GM23338 (cell line): Measurements from ENCODE around the gene FURIN. TPM values are rescaled to one million over a fixed set of nuclear protein-coding genes. Genes with fewer than 3 reads are reported as not detected.
"Not testable (repeated sequence)": the region's sequence is repeated elsewhere in the genome, so short reads cannot be mapped to it uniquely, and the experiment has no call there.

ENCODE experiments used
- ATAC-seq: fragments of 200-7000 bp; cut with Tn5 transposase; 3 replicates; pipeline ENCODE4 v1.9.1; 2020
- DNase-seq: peaks from one replicate; pipeline ENCODE4 v3.0.0-alpha.2; 2015; ENCODE audit warnings: low spot score
- H2AFZ ChIP-seq: fragments of 200-600 bp; sonication (generic); 2 replicates; pipeline ENCODE4 v1.8.0; 2016; ENCODE audit warnings: antibody characterized with exemption, mild to moderate bottlenecking, moderate library complexity
- H3F3A ChIP-seq: fragments of 200-600 bp; sonication (generic); replicated peaks from 2 replicates; pipeline ENCODE4 v1.8.0; 2017; ENCODE audit warnings: antibody characterized with exemption, mixed run types, low read depth
- H3K27ac ChIP-seq: fragments of 200-600 bp; sonication (generic); 2 replicates; pipeline ENCODE4 v1.6.1; 2016; ENCODE audit warnings: low read depth
- H3K27me3 ChIP-seq: fragments of 200-600 bp; sonication (generic); 2 replicates; pipeline ENCODE4 v1.8.0; 2016; ENCODE audit warnings: mild to moderate bottlenecking, mixed run types, moderate library complexity; ENCODE audit not compliant: insufficient read depth
- H3K36me3 ChIP-seq: fragments of 200-600 bp; sonication (generic); 2 replicates; pipeline ENCODE4 v1.8.0; 2016; ENCODE audit warnings: mild to moderate bottlenecking; ENCODE audit not compliant: insufficient read depth
- H3K4me1 ChIP-seq: fragments of 200-600 bp; sonication (generic); 2 replicates; pipeline ENCODE4 v1.8.0; 2016; ENCODE audit warnings: mild to moderate bottlenecking, moderate library complexity; ENCODE audit not compliant: insufficient read depth
- H3K4me2 ChIP-seq: fragments of 200-600 bp; sonication (generic); 2 replicates; pipeline ENCODE4 v1.7.1; 2017; ENCODE audit warnings: mixed run types
- H3K4me3 ChIP-seq: fragments of 200-600 bp; sonication (generic); 2 replicates; pipeline ENCODE4 v1.6.1; 2016; ENCODE audit warnings: mixed run types
- H3K79me2 ChIP-seq: fragments of 200-600 bp; sonication (generic); replicated peaks from 2 replicates; pipeline ENCODE4 v1.8.0; 2017; ENCODE audit warnings: mild to moderate bottlenecking; ENCODE audit not compliant: insufficient read depth
- H3K9me2 ChIP-seq: fragments of 200-600 bp; sonication (generic); 2 replicates; pipeline ENCODE4 v1.8.0; 2017; ENCODE audit not compliant: insufficient read depth
- H4K20me1 ChIP-seq: fragments of 200-600 bp; sonication (generic); replicated peaks from 2 replicates; pipeline ENCODE4 v1.8.0; 2017; ENCODE audit warnings: mild to moderate bottlenecking; ENCODE audit not compliant: insufficient read depth
- H3K27ac Mint-ChIP-seq: 2 replicates; pipeline ENCODE4 v1.8.0; 2020; ENCODE audit warnings: inconsistent platforms, mild to moderate bottlenecking, moderate library complexity, mixed read lengths
- H3K27me3 Mint-ChIP-seq: 3 replicates; pipeline ENCODE4 v1.8.0; 2022; ENCODE audit warnings: low read depth, mild to moderate bottlenecking, moderate library complexity, mixed read lengths, inconsistent platforms; ENCODE audit not compliant: insufficient read depth, poor library complexity
- H3K36me3 Mint-ChIP-seq: 3 replicates; pipeline ENCODE4 v1.8.0; 2021; ENCODE audit warnings: low read depth, mild to moderate bottlenecking, inconsistent platforms, moderate library complexity, mixed read lengths
- H3K4me1 Mint-ChIP-seq: 3 replicates; pipeline ENCODE4 v1.8.0; 2020; ENCODE audit warnings: mild to moderate bottlenecking, inconsistent platforms, mixed read lengths
- H3K4me3 Mint-ChIP-seq: 3 replicates; pipeline ENCODE4 v1.8.0; 2021; ENCODE audit warnings: moderate library complexity, mild to moderate bottlenecking, inconsistent platforms, mixed read lengths
- H3K9me3 Mint-ChIP-seq: 3 replicates; pipeline ENCODE4 v1.8.0; 2020; ENCODE audit warnings: moderate library complexity, mild to moderate bottlenecking, inconsistent platforms, mixed read lengths
- EZH2 ChIP-seq: fragments of 200-600 bp; sonication (generic); IDR thresholded peaks from one replicate; pipeline ENCODE4 v1.8.0; 2017; ENCODE audit warnings: antibody characterized with exemption, mild to moderate bottlenecking, low read depth; ENCODE audit not compliant: unreplicated experiment
- JUNB ChIP-seq: IDR thresholded peaks from one replicate; pipeline ENCODE4 v1.6.1; 2016; ENCODE audit warnings: antibody characterized with exemption; ENCODE audit not compliant: unreplicated experiment
- POLR2AphosphoS5 ChIP-seq: IDR thresholded peaks from 2 replicates; pipeline ENCODE4 v1.6.1; 2016; ENCODE audit warnings: antibody characterized with exemption, low read depth
- REST ChIP-seq: IDR thresholded peaks from one replicate; pipeline ENCODE4 v1.6.1; 2018; ENCODE audit warnings: antibody characterized with exemption; ENCODE audit not compliant: unreplicated experiment
- STAT1 ChIP-seq: IDR thresholded peaks from one replicate; pipeline ENCODE4 v1.6.1; 2016; ENCODE audit warnings: antibody characterized with exemption; ENCODE audit not compliant: unreplicated experiment
- ZNF114 ChIP-seq: fragments of 250-450 bp; sonication (Bioruptor Pico); IDR thresholded peaks from 2 replicates; pipeline ENCODE4 v1.5.0; 2020; ENCODE audit warnings: mild to moderate bottlenecking, moderate library complexity
- polyA plus RNA-seq: library from polyadenylated mRNA; unstranded; fragments of >200 nt; fragmentation: Nextera tagmentation; extraction: Ambion mirVana; gene quantifications from 2 replicates; pipeline ENCODE4 v1.2.1, GENCODE V29; 2016
- total RNA-seq: library from RNA; depleted of rRNA; stranded (reverse); fragments of >200 nt; shearing (Covaris generic); gene quantifications from 2 replicates; pipeline ENCODE4 v1.2.3, GENCODE V29; 2014
- TF ChIP-seq, protein P1 (sequence below): IDR thresholded peaks from 2 replicates; pipeline ENCODE4 v1.6.1; 2016; ENCODE audit warnings: antibody characterized with exemption

Gene FURIN
- total and polyA plus RNA-seq, 2 experiments from 2014 or later: 6.3 to 20.9 TPM

DNA sequence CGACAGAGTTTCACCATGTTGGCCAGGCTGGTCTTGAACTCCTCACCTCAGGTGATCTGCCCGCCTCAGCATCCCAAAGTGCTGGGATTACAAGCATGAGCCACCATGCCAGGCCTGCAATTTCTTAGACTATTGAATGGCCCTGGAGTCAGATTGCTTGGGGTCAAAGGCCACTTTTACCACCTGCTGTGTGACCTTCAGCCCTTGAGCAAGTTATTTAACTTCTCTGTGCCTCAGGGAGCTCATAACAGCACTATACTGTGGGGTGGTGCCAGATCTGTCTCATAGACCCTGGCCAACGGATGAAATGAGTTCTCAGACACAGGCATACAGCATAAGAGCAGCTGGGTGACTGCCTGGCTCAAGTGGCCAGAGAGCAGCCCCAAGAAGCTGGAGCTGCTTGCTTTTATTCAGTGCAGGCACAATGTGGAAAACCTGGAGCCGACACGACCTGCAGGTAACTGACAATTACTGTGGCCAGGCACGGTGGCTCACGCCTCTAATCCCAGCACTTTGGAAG lies 44.9 kb upstream of the FURIN start:
- peaks cover 11% of the 10 kb centered on the region; the same call in 2 of the 3 replicates for H3K9me3 Mint-ChIP-seq
- H2AFZ ChIP-seq: no peak overlapping the region
- ATAC-seq (no peak), DNase-seq (no peak)
- no peak for TF ChIP-seq EZH2
- TF ChIP-seq, protein P1, sequence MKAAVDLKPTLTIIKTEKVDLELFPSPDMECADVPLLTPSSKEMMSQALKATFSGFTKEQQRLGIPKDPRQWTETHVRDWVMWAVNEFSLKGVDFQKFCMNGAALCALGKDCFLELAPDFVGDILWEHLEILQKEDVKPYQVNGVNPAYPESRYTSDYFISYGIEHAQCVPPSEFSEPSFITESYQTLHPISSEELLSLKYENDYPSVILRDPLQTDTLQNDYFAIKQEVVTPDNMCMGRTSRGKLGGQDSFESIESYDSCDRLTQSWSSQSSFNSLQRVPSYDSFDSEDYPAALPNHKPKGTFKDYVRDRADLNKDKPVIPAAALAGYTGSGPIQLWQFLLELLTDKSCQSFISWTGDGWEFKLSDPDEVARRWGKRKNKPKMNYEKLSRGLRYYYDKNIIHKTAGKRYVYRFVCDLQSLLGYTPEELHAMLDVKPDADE: no peak
- TF ChIP-seq POLR2AphosphoS5: no peak
- TF ChIP-seq REST: no peak
- no peak for TF ChIP-seq STAT1
- TF ChIP-seq ZNF114 (CRISPR knock-in tag): no peak
- TF ChIP-seq JUNB: no peak
- H3K36me3 Mint-ChIP-seq: no peaks in the 10 kb centered on the region; the same call in 2 of the 3 replicates
- no peaks in the 10 kb centered on the region for H3F3A ChIP-seq
- no peaks in the 10 kb centered on the region for H3K36me3 ChIP-seq
- H3K27me3 Mint-ChIP-seq: peaks cover 1% of the 10 kb centered on the region
- peaks cover 3% of the 10 kb centered on the region; the same call in 2 of the 3 replicates for H3K4me1 Mint-ChIP-seq
- H3K27me3 ChIP-seq: no peaks in the 10 kb centered on the region
- no peak overlapping the region for H3K27ac Mint-ChIP-seq
- no peaks in the 10 kb centered on the region for H4K20me1 ChIP-seq
- no peaks in the 10 kb centered on the region for H3K79me2 ChIP-seq
- no peak overlapping the region for H3K4me3 ChIP-seq
- no peak overlapping the region for H3K4me3 Mint-ChIP-seq
- H3K9me2 ChIP-seq: no peaks in the 10 kb centered on the region
- no peak overlapping the region for H3K4me2 ChIP-seq
- H3K27ac ChIP-seq: no peak overlapping the region
- no peaks in the 10 kb centered on the region for H3K4me1 ChIP-seq

DNA sequence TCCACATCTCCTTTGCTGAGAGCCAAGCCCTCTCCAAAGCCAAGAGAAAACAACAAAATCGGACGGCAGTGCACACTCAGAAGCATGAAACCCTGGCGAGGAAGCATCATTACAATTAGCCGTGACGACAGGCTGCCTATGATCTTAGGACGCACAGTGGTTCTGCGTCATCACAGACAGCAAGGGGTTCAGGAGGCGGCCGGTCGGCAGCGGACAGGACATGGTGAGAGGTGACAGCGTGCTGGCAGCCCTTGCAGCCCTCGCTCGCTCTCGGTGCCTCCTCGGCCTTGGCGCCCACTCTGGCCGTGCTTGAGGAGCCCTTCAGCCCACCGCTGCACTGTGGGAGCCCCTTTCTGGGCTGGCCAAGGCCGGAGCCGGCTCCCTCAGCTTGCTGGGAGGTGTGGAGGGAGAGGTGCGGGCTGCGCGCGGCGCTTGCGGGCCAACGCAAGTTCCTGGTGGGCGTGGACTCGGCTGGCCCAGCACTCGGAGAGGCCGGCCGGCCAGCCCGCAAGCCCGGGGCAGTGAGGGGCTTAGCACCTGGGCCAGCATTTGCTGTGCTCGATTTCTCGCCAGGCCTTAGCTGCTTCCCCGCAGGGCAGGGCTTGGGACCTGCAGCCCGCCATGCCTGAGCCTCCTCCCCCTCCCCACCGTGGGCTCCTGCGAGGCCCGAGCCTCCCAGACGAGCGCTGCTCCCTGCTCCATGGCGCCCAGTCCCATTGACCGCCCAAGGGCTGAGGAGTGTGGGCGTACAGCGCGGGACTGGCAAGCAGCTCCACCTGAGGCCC lies 43.1 kb upstream of the FURIN start:
- H3K4me3 Mint-ChIP-seq, ATAC-seq, H3K4me1 Mint-ChIP-seq, H3K4me3 ChIP-seq, H3K36me3 Mint-ChIP-seq, H3K27me3 Mint-ChIP-seq, H4K20me1 ChIP-seq, H3K27ac ChIP-seq, H3K36me3 ChIP-seq, H3K79me2 ChIP-seq, H3F3A ChIP-seq, H3K9me2 ChIP-seq, DNase-seq, H3K27ac Mint-ChIP-seq, H3K4me1 ChIP-seq, H3K27me3 ChIP-seq, H3K4me2 ChIP-seq: not testable (repeated sequence)
- H3K9me3 Mint-ChIP-seq: peaks cover 11% of the 10 kb centered on the region; the same call in 2 of the 3 replicates
- H2AFZ ChIP-seq: 0 out of 2 replicates have a peak overlapping the region, but pooled peaks have one; percentile 43

DNA sequence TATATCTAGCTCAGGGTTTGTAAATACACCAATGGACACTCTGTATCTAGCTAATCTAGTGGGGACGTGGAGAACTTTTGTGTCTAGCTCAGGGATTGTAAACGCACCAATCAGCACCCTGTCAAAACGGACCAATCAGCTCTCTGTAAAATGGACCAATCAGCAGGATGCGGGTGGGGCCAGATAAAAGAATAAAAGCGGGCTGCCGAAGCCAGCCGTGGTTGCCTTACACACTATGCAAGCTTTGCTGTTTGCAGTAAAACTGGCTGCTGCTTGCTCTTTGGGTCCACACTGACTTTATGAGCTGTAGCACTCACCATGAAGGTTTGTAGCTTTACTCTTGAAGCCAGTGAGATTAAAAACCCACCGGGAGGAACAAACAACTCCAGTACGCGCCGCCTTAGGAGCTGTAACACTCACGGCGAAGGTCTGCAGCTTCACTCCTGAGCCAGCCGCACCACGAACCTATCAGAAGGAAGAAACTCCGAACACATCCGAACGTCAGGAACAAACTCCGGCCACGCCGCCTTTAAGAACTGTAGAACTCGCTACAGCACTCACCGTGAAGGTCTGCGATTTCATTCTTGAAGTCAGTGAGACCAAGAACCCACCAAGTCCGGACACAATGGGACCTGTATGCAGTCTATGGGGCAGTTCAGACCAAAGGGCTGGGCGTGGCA lies 42.0 kb upstream of the FURIN start:
- H3K4me3 Mint-ChIP-seq, DNase-seq, H3K79me2 ChIP-seq, H3K4me1 Mint-ChIP-seq, H3F3A ChIP-seq, H3K36me3 Mint-ChIP-seq, H4K20me1 ChIP-seq, H3K4me2 ChIP-seq, H3K27ac ChIP-seq, H3K27me3 Mint-ChIP-seq, H3K4me1 ChIP-seq, H3K4me3 ChIP-seq, H3K36me3 ChIP-seq, H3K27me3 ChIP-seq, H3K27ac Mint-ChIP-seq, H3K9me2 ChIP-seq, ATAC-seq: not testable (repeated sequence)
- H3K9me3 Mint-ChIP-seq: peaks cover 11% of the 10 kb centered on the region; the same call in 2 of the 3 replicates
- peak overlapping the region; percentile 81 for H2AFZ ChIP-seq
